Stimulated activated CD8-positive, alpha-beta memory T cell treated with anti-CD3 and anti-CD28 coated beads, Interleukin-4, amount 100 ng/mL, for 48 hours (primary cell): ENCODE data around the gene SLC29A3.
"Not testable (repeated sequence)": the region's sequence is repeated elsewhere in the genome, so short reads cannot be mapped to it uniquely, and the experiment has no call there.

ENCODE experiments used
- DNase-seq: peaks from one replicate; pipeline ENCODE4 v3.0.0-alpha.2; 2020

Gene SLC29A3

DNA sequence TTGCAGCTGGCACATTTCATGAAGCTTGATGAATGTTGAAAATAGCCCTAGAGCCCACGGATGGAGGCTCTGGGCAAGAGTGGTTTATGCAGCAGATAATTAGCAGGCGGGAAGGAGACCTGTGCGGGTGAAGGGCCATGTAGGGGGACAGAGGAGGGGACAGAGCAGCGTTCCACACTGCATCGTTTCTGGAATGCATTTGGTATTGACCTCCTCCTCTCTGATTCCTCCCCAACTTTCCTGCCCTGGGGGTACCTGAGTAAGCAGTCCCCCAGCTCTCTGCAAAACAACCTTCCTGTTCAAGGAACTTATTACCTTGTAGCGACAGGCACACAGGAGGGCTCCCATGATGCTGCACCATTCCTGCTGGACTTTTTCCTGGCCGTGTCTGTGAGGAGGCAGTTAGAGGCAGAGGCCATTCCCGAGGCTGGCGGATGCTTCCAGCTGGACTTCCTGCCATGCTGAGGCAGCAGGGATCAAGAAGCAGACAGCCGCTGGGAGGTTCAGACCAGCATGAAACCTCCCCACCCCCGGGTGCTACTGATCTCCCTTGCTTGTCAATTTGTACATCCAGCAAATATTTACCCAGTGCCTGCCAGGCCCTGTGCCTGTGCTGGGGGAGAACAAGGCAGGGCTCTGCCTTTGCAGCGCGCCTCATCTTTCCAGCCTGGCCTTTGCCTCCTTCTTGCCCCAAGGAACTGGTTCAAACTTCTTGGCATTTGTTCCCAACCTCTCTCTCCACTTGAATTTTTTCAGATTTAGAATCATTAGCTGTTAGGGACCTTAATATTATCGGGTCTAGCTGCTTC is 28.7 kb downstream of the SLC29A3 start:
- DNase-seq: no peak

DNA sequence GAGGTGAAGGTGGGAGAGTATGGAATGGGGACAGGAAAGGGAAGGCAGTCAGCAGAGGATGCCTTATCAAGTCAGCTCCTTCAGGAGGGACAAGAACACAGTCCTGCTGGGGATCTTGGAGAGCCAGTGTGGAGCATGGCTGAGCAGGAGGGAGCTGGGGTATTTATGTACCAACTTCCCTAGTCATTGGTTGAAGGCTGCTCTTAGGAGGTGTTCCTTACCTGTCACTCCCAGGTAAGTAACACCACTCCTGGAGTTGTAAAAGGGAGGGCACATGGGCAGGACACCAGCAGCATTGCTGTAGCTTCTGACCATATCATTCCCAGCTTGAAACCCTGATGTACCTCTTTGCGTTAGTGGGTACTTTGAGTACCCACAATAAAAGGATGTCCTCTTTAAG is 29.8 kb downstream of the SLC29A3 start:
- DNase-seq: no peak

DNA sequence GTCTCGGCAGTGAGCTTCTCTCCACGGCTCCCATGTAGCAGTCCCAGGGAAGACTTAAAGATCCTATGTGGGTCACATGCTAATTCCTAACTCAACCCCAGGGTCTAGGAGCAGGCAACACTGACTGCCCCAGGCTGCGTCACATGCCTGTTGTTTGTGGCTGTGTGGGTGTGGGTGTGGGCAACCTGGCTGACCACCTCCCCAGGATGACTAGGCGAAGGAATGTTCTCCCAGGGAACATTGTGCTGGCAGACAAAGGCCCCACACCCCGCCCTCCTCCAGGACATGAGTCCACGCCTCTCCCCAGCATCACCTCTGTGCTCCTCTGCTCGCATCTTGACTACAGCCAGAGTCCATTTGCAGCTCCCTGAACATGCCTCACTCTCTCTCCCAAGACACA is 30.3 kb downstream of the SLC29A3 start:
- DNase-seq: no peak

DNA sequence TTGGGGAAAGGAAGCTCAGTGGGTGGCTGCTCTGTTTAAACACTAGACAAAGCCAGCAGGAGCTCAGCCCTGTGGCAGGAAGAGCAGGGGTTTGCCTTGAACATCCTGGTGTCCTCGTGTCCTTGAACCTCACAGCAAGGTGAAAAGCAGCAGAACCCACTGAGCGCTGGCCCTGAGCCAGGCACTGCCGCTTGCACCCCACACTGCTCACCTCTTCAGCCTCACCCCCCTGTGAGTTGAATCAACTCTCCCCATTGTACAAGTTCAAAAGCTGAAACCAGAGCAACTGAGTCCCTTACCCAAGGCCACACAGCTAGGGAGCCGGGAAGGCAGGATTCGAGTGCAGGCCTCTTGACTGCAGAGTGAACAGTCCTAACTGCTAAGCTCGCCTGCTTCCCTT is 32.0 kb downstream of the SLC29A3 start:
- no peak for DNase-seq

DNA sequence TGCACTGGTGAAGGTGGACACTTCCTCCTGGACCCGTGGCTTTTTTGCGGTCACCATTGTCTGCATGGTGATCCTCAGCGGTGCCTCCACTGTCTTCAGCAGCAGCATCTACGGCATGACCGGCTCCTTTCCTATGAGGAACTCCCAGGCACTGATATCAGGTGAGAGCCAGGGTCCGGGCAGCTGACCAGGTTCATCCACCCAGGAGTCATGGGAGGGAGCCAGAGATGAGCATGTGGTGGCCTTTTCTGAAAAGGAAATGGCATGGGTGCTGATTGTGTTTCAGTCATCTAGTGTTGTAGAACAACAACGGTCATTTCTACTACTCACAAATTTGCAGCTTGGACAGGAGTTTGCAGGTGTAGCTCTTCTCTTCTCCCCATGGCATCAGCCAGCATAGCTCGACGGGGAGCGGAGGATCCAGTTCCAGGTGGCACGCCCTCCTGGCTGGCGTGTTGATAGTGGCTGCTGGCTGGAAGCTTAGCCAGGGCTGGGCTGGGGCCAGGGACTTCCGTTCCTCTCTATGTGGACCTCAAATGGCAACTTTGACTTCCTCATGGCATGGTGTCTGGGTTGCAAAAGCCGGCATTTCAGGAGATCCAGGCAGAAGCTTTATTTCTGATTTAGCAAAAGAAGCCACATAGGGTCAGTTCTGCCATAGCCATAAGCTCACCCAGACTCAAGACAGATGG is 32.7 kb downstream of the SLC29A3 start:
- DNase-seq: no peak

DNA sequence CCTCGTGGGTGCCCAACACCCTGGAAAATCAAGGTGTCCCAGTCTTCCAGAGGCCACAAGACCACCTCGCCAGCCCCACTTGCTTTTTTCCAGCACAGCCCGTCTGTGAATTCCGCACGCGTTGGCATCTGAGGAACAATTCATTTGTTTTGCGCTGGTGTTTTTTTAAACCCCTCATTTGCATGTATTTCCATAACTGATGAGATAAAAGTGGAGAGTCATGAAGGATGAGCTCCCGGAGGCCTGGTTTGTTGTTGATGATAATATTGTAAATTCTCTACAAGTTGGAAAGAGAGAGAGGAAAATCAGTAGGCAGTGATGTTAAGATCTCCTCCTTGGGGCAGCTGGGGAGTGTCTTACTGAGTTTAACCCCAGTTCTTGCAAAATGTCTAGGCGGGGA is 34.6 kb downstream of the SLC29A3 start:
- no peak for DNase-seq

DNA sequence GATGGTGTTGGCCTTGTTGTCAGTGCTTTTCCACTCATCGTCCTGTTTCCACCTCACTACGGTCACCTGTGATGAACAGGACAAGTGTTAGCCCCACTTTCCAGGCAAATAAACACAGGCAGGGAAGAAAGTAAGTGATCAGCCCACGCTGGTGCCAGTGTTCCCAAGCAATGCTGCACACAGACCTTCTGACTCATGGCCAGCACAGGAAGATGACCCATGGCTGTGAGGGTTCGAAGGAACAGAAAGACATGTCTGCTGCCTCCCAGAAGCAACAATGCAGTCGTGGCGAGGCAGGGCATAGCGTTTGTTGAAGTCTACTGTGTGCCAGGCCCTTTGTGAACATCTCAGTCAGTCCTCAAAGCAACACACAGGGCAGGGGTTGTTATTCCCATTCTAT is 35.7 kb downstream of the SLC29A3 start:
- no peak for DNase-seq

DNA sequence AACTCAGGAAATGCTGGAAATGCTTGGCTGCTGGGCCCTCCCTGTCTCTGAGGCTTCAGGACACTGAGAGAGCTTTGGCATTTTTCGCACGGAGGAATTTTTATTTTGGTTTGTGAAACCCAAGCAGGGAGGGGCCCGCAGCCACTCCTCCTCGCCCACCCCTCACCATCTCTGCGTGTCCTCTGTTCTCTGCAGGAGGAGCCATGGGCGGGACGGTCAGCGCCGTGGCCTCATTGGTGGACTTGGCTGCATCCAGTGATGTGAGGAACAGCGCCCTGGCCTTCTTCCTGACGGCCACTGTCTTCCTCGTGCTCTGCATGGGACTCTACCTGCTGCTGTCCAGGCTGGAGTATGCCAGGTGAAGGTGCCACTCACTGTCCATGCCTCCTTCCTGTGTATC is 36.8 kb downstream of the SLC29A3 start:
- no peak for DNase-seq

DNA sequence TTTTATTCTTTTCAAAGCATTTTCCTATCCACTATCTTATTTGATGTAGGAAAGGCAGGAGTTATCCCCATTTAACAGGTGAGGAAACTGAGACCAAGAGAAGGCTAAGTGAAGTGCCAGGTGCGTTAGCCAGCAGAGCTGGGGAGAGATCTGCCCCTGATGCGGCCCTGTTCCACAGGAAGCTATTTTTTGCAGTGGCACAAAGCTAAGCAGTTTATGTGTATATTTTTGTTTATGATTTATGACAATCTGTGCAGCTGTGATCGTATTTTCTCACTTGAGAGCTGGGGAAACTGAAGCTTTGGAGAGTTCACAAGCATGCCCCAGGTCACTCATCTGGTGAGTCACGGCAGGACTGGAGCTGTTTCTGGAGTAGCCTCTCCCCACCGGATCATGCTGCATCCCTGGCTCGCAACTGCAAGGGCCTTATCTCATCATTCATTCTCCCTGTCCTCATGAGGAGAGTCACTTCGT is 38.8 kb downstream of the SLC29A3 start:
- no peak for DNase-seq

DNA sequence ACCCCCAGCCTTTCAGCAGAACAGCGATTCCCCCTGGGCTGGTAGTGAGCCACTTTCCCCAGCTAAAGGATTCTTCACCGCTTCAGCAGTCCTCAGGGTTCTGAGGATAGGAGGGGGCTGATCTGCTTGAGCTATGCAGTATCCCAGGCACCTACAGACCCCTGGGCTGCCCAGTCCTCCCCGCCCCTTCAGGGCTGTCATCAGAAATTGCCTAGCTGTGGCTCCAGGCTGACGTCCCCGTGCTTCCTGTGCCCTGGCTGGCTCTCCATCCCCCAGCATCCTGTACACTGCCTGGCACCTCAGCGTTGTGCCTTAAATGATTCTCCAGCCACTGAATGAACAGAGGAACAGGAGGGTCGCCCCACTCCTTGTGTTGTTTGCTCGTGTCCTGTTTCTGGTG is 39.2 kb downstream of the SLC29A3 start:
- DNase-seq: no peak

DNA sequence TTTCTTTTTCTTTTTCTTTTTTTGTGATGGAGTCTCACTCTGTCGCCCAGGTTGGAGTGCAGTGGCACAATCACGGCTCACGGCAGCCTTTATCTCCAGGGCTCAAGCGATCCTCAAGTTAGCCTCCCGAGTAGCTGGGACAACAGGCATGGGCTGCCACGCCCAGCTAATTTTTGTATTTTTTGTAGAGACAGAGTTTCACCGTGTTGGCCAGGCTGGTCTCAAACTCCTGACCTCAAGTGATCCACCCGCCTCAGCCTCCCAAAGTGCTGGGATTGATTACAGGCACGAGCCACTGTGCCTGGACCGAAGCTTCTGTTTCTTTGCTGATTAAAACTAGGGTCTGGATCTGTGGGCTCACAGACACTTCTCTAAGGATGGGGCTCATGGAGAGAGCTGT is 39.8 kb downstream of the SLC29A3 start:
- DNase-seq: not testable (repeated sequence)

DNA sequence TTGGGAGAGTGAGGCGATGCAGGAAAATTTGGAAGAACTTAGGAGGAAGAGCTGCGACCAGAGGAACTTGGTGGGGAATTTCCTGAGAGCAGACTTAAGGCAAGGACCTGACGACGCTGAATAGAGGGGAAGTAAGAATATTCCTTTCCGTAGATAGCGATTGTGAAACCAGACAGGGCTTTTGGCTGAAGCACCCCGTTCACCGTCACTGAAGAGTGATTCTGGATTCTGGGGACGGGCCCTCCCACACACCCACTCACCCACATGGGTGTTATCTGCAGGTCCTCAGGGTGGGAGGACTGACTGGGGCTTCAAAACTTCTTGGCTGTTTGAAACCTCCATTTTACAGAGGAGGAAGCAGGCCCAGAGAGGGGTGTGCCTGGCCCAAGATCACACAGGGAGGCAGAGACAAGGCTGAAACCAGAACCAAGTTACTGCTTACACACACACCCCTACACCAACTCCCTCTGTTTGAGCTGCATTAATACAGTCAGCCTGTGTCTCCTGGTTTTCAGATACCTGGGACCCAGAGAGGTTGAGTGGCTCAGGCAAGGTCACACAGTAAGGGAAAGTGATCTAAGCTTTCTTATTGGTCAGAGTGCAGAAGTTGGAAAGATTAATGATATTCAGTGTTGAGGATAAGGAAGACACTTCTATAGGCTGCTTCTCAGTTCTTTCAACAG is 40.4 kb downstream of the SLC29A3 start:
- no peak for DNase-seq

DNA sequence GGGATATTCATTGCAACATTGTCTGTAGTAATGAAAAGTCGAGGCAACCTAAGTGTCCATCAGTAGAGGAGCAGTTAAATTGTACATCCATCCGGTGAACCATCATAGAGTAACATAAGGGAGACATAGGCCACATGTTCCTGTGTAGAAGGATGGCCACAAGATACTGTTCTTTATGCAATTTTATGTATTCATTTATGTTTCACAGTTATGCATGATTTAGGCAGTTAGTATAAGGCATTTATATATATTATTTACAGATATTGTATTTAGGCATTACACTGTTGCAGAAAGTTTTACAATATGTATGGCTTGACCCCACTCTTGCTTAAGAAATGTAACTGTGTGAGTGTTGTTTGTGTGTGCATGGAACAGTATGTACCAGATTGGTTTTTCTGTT is 41.7 kb downstream of the SLC29A3 start:
- no peak for DNase-seq

DNA sequence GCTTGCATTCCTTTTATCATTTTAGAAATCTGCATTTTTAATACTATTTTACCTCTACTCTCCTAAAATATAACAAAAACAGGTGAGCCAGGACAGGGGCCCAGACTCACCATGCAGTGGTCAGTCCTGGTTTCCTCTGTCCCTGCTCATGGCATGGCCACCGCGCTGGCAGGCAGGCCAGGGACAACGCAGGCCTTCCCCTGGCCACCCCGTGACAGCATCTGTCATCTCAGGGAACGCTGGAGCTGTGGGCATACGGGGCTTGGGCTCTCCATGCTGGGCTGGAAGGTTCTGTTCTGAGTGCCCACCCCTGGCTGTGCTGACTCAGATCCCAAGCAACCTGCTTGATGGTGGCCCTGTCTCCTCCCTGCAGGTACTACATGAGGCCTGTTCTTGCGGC is 42.5 kb downstream of the SLC29A3 start:
- DNase-seq: no peak

DNA sequence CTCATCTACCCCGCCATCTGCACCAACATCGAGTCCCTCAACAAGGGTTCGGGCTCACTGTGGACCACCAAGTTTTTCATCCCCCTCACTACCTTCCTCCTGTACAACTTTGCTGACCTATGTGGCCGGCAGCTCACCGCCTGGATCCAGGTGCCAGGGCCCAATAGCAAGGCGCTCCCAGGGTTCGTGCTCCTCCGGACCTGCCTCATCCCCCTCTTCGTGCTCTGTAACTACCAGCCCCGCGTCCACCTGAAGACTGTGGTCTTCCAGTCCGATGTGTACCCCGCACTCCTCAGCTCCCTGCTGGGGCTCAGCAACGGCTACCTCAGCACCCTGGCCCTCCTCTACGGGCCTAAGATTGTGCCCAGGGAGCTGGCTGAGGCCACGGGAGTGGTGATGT is 43.1 kb downstream of the SLC29A3 start:
- no peak for DNase-seq

DNA sequence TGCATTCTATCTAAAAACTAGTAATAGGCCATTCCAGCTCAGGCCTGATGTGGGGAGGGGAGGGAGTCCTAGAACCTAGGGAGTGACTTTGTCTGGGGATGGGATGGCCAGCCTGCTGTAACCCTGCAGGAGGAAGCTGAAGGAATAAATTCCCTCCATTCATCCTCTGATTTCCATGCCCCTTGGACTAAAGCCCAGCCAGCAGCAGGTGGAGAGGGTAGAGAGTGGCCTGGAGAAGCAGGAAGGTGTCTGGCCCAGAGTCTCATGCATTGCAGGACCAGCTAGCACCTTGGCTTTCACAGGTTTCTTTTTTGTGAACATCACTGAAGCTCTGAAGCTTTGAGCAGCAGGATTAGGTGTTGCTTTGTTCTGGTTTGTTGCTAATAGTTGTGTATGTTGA is 44.9 kb downstream of the SLC29A3 start:
- no peak for DNase-seq

DNA sequence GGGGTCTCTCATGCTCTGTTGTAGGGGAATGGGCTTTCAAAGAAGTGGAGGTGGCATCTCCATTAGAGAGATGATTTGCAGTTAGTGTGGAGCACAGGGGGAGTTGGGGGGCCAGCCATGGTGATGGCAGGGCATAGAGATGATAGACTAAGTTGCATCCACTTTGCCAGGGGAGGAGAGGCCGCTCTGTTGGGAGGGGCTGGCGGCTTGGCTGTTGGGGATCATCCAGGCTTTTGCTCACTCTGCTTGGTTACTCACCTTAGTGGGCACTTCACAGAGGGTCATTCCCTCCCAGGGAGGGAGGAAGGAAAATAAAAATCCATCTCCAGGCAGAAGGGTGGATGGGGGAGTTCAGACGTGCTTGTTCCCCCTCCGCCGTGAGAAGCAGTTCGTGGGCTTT is 46.3 kb downstream of the SLC29A3 start:
- DNase-seq: no peak

DNA sequence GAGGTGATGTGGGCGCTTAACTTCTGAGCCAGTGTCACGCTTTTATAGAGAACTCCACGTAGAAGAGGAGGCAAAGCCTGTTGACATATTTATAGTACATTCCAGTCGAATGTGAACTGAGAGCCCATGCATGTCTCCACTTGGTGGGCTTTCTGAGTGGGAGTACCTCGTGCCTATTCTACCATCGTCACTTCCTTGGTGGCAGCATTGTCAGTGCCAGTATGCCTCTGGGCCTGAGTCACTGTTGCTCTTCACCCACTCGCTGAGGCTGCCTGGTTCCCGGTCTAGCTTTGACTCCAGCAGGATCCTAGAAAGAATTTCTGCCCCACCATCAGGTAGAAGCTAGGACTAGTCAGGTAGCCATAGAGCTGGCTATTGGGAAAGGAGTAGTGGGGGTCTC is 47.6 kb downstream of the SLC29A3 start:
- DNase-seq: no peak

DNA sequence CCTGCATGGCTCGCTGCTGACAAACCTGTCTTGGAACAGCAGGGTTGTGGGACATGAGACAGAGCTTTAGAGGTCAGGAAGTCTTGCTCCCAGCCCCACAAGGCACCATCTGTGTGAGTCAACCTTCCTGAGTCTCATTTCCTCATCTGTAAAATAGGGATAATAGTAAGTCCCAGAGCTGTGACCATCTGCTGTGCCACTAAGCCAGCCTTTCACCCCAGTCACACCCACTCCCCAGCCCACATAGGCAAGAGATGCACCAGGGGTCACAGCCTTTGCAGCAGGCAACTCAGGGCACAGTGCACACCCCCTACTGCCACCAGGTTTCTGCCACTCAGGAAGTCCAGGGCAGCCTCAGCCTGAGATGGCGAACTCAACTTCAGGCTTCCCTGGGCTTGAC is 48.2 kb downstream of the SLC29A3 start:
- no peak for DNase-seq

DNA sequence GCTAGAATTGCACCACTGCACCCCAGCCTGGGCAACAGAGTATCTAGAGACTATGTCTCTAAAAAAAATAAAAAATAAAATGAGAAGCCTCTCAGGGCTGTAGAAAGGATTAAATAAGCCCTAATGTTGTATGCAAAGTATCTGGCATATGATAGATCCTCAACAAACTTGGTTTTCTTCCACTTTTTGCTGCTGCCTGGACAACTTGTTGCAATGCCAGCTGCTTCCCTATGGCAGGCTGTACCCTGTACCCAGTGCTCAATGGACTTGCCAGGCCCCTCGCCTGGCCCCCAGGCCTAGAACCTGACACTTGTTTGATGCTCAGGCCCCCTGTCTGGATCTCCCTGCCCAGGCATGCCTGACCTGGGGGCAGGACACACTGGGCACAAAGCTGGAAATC is 49.1 kb downstream of the SLC29A3 start:
- no peak for DNase-seq

DNA sequence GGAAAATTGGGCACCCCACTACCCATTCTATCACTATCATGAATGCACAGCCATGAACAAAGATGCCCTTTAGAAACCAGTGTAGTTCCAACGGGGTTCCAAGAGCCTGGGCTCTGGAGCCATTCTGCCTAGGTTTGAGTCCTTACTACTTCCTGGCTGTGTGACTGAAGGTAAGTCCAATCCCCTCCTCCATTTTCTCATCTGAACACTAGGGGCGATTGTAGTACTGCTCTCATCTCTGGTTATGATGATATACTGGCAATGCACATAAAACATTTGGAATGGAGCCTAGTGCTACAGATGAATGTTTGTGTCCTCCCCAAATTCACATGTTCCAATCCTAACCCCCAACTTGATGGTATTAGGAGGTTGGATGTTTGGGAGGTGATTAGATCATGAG is 49.6 kb downstream of the SLC29A3 start:
- no peak for DNase-seq

DNA sequence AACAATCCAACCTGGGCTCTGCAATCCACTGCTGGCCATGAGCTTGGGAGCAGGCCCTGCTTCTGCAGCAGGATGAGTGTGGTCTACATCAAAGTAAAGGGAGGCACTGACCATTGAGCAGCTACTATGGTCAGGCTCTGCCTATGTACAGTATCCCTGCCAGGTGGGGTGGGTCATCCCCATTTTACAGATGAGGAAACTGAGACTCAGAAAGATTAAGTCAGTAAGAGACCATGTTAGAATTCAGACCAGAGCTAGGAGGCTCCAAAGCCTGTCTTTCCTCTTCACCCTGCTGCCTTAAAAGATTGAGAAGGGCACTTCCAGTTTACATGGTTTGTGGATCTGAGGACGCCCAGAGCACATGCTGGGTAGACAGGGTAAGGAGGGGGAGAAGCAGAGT is 50.5 kb downstream of the SLC29A3 start:
- DNase-seq: no peak

DNA sequence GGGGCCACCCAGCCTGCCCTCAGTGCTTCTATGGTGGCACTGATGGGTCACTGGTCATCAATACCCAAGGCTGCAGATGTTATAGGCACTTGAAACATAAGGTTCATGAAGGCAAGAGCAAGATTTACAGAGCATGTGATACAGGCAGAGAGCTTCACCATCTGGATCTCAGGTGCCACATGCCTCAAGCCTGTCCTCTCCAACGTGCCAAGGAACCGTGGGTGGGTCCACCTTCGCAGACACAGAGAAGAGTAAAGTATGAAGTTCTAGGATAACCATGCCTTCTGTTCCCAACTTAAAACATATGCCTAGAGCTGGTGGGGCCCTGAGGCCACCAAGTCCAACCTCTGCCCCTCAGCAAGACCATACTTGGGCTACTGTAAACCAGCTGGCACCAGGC is 51.0 kb downstream of the SLC29A3 start:
- no peak for DNase-seq

DNA sequence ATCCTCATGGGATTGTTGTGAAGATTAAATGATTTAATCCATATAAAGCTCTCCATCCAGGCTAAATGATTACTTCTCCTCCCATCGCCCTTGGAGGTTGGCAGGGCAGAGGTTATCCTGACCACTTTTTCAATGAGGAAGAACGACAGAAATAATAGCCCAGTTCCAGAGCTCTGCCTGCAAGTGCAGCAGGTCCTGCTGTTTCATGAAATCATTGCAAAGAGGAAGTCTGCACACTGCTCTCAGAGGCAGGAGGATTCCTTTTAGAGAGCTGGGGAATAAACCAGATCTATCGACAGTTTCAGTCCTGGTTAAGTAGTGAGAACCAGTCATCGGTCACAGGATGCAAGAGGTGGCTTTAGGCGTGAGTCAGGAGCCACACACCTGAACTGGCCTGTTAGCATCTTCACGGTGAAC is 52.7 kb downstream of the SLC29A3 start:
- DNase-seq: no peak
